Hepatocyte (in vitro differentiated cells): ENCODE data around the gene RYK. TPM values are rescaled to one million over a fixed set of nuclear protein-coding genes. Genes with fewer than 3 reads are reported as not detected.
"Not testable (repeated sequence)": the region's sequence is repeated elsewhere in the genome, so short reads cannot be mapped to it uniquely, and the experiment has no call there.

ENCODE experiments used
- DNase-seq: peaks from one replicate; pipeline ENCODE4 v3.0.0-alpha.2; 2016; ENCODE audit warnings: low spot score
- H2AFZ ChIP-seq: fragments of 200-600 bp; sonication (generic); 2 replicates; pipeline ENCODE4 v1.6.0; 2016; ENCODE audit warnings: antibody characterized with exemption, mild to moderate bottlenecking
- H3K27ac ChIP-seq: fragments of 200-600 bp; sonication (generic); 2 replicates; pipeline ENCODE4 v1.5.1; 2016; ENCODE audit warnings: mild to moderate bottlenecking
- H3K27me3 ChIP-seq: fragments of 200-600 bp; sonication (generic); 2 replicates; pipeline ENCODE4 v1.6.1; 2016
- H3K36me3 ChIP-seq: fragments of 200-600 bp; sonication (generic); replicated peaks from 2 replicates; pipeline ENCODE4 v1.5.1; 2016; ENCODE audit warnings: low read depth; ENCODE audit not compliant: insufficient read depth
- H3K4me1 ChIP-seq: fragments of 200-600 bp; sonication (generic); 2 replicates; pipeline ENCODE4 v1.5.1; 2016; ENCODE audit warnings: mild to moderate bottlenecking, moderate library complexity; ENCODE audit not compliant: insufficient read depth
- H3K4me2 ChIP-seq: fragments of 200-600 bp; sonication (generic); 2 replicates; pipeline ENCODE4 v1.6.0; 2016
- H3K4me3 ChIP-seq: fragments of 200-600 bp; sonication (generic); 2 replicates; pipeline ENCODE4 v1.5.1; 2016; ENCODE audit warnings: mild to moderate bottlenecking
- H3K79me2 ChIP-seq: fragments of 200-600 bp; sonication (generic); 2 replicates; pipeline ENCODE4 v1.6.0; 2017; ENCODE audit warnings: mild to moderate bottlenecking
- H3K9me2 ChIP-seq: fragments of 200-600 bp; sonication (generic); replicated peaks from 2 replicates; pipeline ENCODE4 v1.6.0; 2017; ENCODE audit warnings: mild to moderate bottlenecking; ENCODE audit not compliant: insufficient read depth
- H3K9me3 ChIP-seq: fragments of 200-600 bp; sonication (generic); 2 replicates; pipeline ENCODE4 v1.5.1; 2016; ENCODE audit warnings: low read depth, mild to moderate bottlenecking
- H4K20me1 ChIP-seq: fragments of 200-600 bp; sonication (generic); 2 replicates; pipeline ENCODE4 v1.6.0; 2016; ENCODE audit warnings: mild to moderate bottlenecking; ENCODE audit not compliant: insufficient read depth, poor library complexity, severe bottlenecking
- CTCF ChIP-seq: fragments of 200-600 bp; sonication (generic); IDR thresholded peaks from 2 replicates; pipeline ENCODE4 v1.5.1; 2016; ENCODE audit warnings: antibody characterized with exemption, mild to moderate bottlenecking; ENCODE audit not compliant: poor library complexity
- EZH2 ChIP-seq: fragments of 200-600 bp; sonication (generic); IDR thresholded peaks from 2 replicates; pipeline ENCODE4 v1.6.1; 2016; ENCODE audit warnings: antibody characterized with exemption, mild to moderate bottlenecking, borderline replicate concordance
- EZH2phosphoT487 ChIP-seq: fragments of 200-600 bp; sonication (generic); IDR thresholded peaks from one replicate; pipeline ENCODE4 v1.6.1; 2018; ENCODE audit warnings: antibody characterized with exemption, mild to moderate bottlenecking, low read depth, moderate library complexity; ENCODE audit not compliant: unreplicated experiment, severe bottlenecking
- WGBS: methylation state at CpG from one replicate; pipeline ENCODE4 v1.1.6; 2016; ENCODE audit warnings: low lambda C conversion rate; ENCODE audit errors: missing lambda C conversion rate; 5-methylcytosine and 5-hydroxymethylcytosine counted together
- polyA plus RNA-seq: library from polyadenylated mRNA; unstranded; fragments of >200 nt; fragmentation: Nextera tagmentation; extraction: Ambion mirVana; gene quantifications from 2 replicates; pipeline ENCODE4 v1.2.1, GENCODE V29; 2016
- total RNA-seq: library from RNA; depleted of rRNA; stranded (reverse); fragments of >200 nt; gene quantifications from 2 replicates; pipeline ENCODE4 v1.2.3, GENCODE V29; 2014

RYK gene
- total and polyA plus RNA-seq, 2 experiments from 2014 or later = 56.5 to 102 TPM

DNA sequence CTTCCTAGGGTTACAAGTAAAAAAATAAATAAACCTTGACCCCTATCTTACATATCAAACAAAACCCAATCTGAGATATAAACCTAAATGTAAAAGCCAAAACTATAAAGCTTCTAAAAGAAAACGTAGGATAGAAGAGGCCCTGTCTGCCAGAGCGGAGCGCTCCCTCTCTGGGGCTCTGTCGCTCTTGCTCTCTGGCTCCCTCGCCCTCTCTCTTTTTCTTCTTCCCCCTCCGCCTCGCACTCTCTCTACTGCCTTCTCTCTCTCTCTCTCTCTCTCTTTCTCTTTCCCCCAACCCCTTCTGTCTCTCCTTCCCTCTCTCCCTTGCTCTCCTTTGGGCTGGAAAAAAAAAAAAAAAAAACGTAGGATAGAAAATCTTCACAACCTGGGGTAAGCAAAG is 21.6 kb downstream of the RYK start:
- no peak overlapping the region for H3K27ac ChIP-seq
- H3K4me2 ChIP-seq = no peak overlapping the region
- TF ChIP-seq EZH2 (no peak), CTCF (no peak), EZH2phosphoT487 (no peak)
- no peak for DNase-seq
- H2AFZ ChIP-seq = no peak overlapping the region
- no peaks in the 10 kb centered on the region for H3K36me3 ChIP-seq
- H3K79me2 ChIP-seq = peaks cover 100% of the 10 kb centered on the region
- no peaks in the 10 kb centered on the region for H3K27me3 ChIP-seq
- peaks cover 4% of the 10 kb centered on the region for H3K4me1 ChIP-seq
- WGBS = 89% methylated on average over 8 of the region's 8 CpGs
- H3K9me2 ChIP-seq = no peaks in the 10 kb centered on the region
- H4K20me1 ChIP-seq = peaks cover 66% of the 10 kb centered on the region
- no peaks in the 10 kb centered on the region for H3K9me3 ChIP-seq
- no peak overlapping the region for H3K4me3 ChIP-seq

- Histone ChIP-seq H2AFZ (no peak overlapping the region), H3K9me3 (no peaks in the 10 kb centered on the region), H3K79me2 (peaks cover 100% of the 10 kb centered on the region), H3K27me3 (no peaks in the 10 kb centered on the region), H3K27ac (no peak overlapping the region), H3K36me3 (no peaks in the 10 kb centered on the region), H3K9me2 (no peaks in the 10 kb centered on the region), H3K4me2 (no peak overlapping the region), H3K4me3 (no peak overlapping the region), H4K20me1 (peaks cover 68% of the 10 kb centered on the region), H3K4me1 (peaks cover 6% of the 10 kb centered on the region)
- TF ChIP-seq EZH2phosphoT487 (no peak), EZH2 (no peak), CTCF (no peak)
- no peak for DNase-seq
- WGBS = 87% methylated on average over 2 of the region's 2 CpGs
These were observed 22.2 kb downstream of the RYK start for GRCh38 chr3:134228479-134228878.

DNA sequence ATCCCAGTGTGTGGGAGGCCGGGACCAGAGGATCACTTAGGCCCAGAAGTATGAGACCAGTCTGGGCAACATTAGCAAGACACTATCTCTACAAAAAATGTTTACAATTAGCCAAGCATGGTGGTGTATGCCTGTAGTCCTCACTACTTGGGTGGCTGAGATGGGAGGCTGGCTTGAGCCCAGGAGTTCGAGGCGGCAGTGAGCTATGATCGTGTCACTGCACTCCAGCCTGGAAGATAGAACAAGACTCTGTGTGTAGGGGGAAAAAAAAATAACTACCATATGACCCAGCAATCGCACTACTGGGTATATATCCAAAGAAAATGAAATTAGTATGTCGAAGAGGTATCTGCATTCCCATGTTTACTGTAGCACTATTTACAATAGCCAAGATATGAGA is 22.6 kb downstream of the RYK start:
- peaks cover 6% of the 10 kb centered on the region for H3K4me1 ChIP-seq
- H3K36me3 ChIP-seq = no peaks in the 10 kb centered on the region
- peaks cover 100% of the 10 kb centered on the region for H3K79me2 ChIP-seq
- no peaks in the 10 kb centered on the region for H3K9me3 ChIP-seq
- WGBS = 80% methylated on average over 6 of the region's 6 CpGs
- no peaks in the 10 kb centered on the region for H3K27me3 ChIP-seq
- DNase-seq = no peak
- no peak overlapping the region for H2AFZ ChIP-seq
- TF ChIP-seq EZH2phosphoT487 (no peak), EZH2 (no peak), CTCF (no peak)
- H3K9me2 ChIP-seq = no peaks in the 10 kb centered on the region
- H3K27ac ChIP-seq = peak overlapping the region; percentile 17
- H4K20me1 ChIP-seq = peaks cover 69% of the 10 kb centered on the region
- no peak overlapping the region for H3K4me3 ChIP-seq
- no peak overlapping the region for H3K4me2 ChIP-seq

DNA sequence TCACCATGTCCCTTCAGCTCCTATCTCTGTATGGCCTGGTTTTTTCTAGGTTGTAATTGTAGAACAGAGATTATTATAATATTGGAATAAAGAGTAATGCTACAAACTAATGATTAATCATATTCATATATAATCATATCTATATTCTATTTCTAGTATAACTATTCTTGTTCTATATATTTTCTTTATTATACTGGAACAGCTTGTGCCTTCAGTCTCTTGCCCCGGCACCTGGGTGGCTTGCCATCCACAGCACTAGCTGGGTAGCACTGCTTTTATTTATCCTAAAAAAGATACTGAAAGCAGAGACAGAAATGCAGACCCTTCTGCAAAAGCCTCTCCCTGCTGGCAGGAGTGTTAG is 25.9 kb downstream of the RYK start:
- not testable (repeated sequence) for H3K27me3 ChIP-seq, H3K4me2 ChIP-seq, H3K4me1 ChIP-seq, H3K36me3 ChIP-seq, DNase-seq, H3K27ac ChIP-seq, H2AFZ ChIP-seq, H3K4me3 ChIP-seq, H3K9me2 ChIP-seq, H3K9me3 ChIP-seq
- H3K79me2 ChIP-seq = peaks cover 99% of the 10 kb centered on the region
- 94% methylated on average over 1 of the region's 1 CpG for WGBS
- H4K20me1 ChIP-seq = peaks cover 59% of the 10 kb centered on the region
